Liver (tissue), 9 donors: ENCODE results near the gene RSRC1. TPM values are rescaled to one million over a fixed set of nuclear protein-coding genes. Genes with fewer than 3 reads are reported as not detected.

Experiments
- DNase-seq: peaks from one replicate; pipeline ENCODE4 v3.0.0-alpha.2; 2017; ENCODE audit warnings: low spot score
- H3K27ac ChIP-seq, 2 donors: one replicate each; pipeline ENCODE4 v1.7.0; 2013; ENCODE audit warnings: inconsistent platforms in 2 of 2, low read length in 2 of 2, control low read depth in 1 of 2, low read depth in 1 of 2, mild to moderate bottlenecking in 1 of 2
- H3K27me3 ChIP-seq, 4 donors: one replicate each; pipeline versions ENCODE4 v1.6.1 to v1.7.0; 2013; ENCODE audit warnings: low read length in 3 of 4, inconsistent platforms in 1 of 4, mild to moderate bottlenecking in 1 of 4, moderate library complexity in 1 of 4; ENCODE audit not compliant: control insufficient read depth in 4 of 4, insufficient read depth in 4 of 4
- H3K36me3 ChIP-seq, 4 donors: one replicate each; pipeline versions ENCODE4 v1.6.1 to v1.7.0; 2013; ENCODE audit warnings: low read length in 3 of 4, mild to moderate bottlenecking in 3 of 4, low read depth in 1 of 4, moderate library complexity in 1 of 4; ENCODE audit not compliant: control insufficient read depth in 4 of 4, insufficient read depth in 3 of 4
- H3K4me1 ChIP-seq, 4 donors: one replicate each; pipeline versions ENCODE4 v1.6.1 to v1.7.0; 2013; ENCODE audit warnings: low read length in 3 of 4, mild to moderate bottlenecking in 3 of 4, moderate library complexity in 1 of 4; ENCODE audit not compliant: control insufficient read depth in 4 of 4, insufficient read depth in 4 of 4
- H3K4me3 ChIP-seq, 3 donors: one replicate each; pipeline versions ENCODE4 v1.6.1 to v1.7.0; 2013; ENCODE audit warnings: low read length in 3 of 3, control low read depth in 1 of 3, low read depth in 1 of 3, mild to moderate bottlenecking in 1 of 3
- H3K9ac ChIP-seq, 2 donors: one replicate each; pipeline ENCODE4 v1.7.0; 2013; ENCODE audit warnings: low read length in 2 of 2, mild to moderate bottlenecking in 2 of 2, moderate library complexity in 2 of 2, control low read depth in 1 of 2, low read depth in 1 of 2
- H3K9me3 ChIP-seq, 4 donors: one replicate each; pipeline versions ENCODE4 v1.6.1 to v1.7.0; 2013; ENCODE audit warnings: low read length in 3 of 4; ENCODE audit not compliant: control insufficient read depth in 4 of 4
- EGR1 ChIP-seq, 2 donors: IDR thresholded peaks; 2 replicates each; pipeline ENCODE4 v1.6.1; 2016 to 2018; ENCODE audit warnings: antibody characterized with exemption in 2 of 2, low read depth in 2 of 2
- FOXA1 ChIP-seq: IDR thresholded peaks from 2 replicates; pipeline ENCODE4 v1.6.1; 2016; ENCODE audit warnings: antibody characterized with exemption
- FOXA2 ChIP-seq: IDR thresholded peaks from 2 replicates; pipeline ENCODE4 v1.6.1; 2016; ENCODE audit warnings: antibody characterized with exemption
- GABPA ChIP-seq, 2 donors: IDR thresholded peaks in 1 of 2; conservative IDR thresholded peaks in 1 of 2; 2 replicates each; pipeline ENCODE4 v1.6.1; 2016; ENCODE audit warnings: antibody characterized with exemption in 2 of 2, mild to moderate bottlenecking in 1 of 2, moderate library complexity in 1 of 2
- HNF4A ChIP-seq, 2 donors: conservative IDR thresholded peaks; 2 replicates each; pipeline ENCODE4 v1.6.1; 2016; ENCODE audit warnings: antibody characterized with exemption in 2 of 2, mild to moderate bottlenecking in 2 of 2
- HNF4G ChIP-seq: IDR thresholded peaks from 2 replicates; pipeline ENCODE4 v1.6.1; 2016; ENCODE audit warnings: antibody characterized with exemption
- JUND ChIP-seq, 2 donors: IDR thresholded peaks; 2 replicates each; pipeline ENCODE4 v1.6.1; 2016; ENCODE audit warnings: antibody characterized with exemption in 2 of 2
- NR2F2 ChIP-seq: IDR thresholded peaks from 2 replicates; pipeline ENCODE4 v1.6.1; 2016; ENCODE audit warnings: antibody characterized with exemption
- RAD21 ChIP-seq, 2 donors: IDR thresholded peaks; 2 replicates each; pipeline ENCODE4 v1.6.1; 2016; ENCODE audit warnings: antibody characterized with exemption in 2 of 2, mild to moderate bottlenecking in 2 of 2
- RXRA ChIP-seq, 2 donors: IDR thresholded peaks; 2 replicates each; pipeline ENCODE4 v1.6.1; 2017 to 2018; ENCODE audit warnings: antibody characterized with exemption in 2 of 2, mild to moderate bottlenecking in 1 of 2
- SP1 ChIP-seq: IDR thresholded peaks from 2 replicates; pipeline ENCODE4 v1.6.1; 2018; ENCODE audit warnings: antibody characterized with exemption, mild to moderate bottlenecking
- TAF1 ChIP-seq: conservative IDR thresholded peaks from 2 replicates; pipeline ENCODE4 v1.6.1; 2016; ENCODE audit warnings: antibody characterized with exemption, mild to moderate bottlenecking
- YY1 ChIP-seq: IDR thresholded peaks from 2 replicates; pipeline ENCODE4 v1.6.1; 2016; ENCODE audit warnings: antibody characterized with exemption, mild to moderate bottlenecking
- WGBS: extraction: QIAGEN DNeasy Blood & Tissue Kit; methylation state at CpG from one replicate; pipeline ENCODE4 v1.1.7; 2013; 5-methylcytosine and 5-hydroxymethylcytosine counted together
- polyA plus RNA-seq, 2 donors: library from polyadenylated mRNA; stranded (reverse) in 1 of 2; unstranded in 1 of 2; fragments of 200-250 nt in 1 of 2; fragments of >200 nt in 1 of 2; fragmentation: Nextera tagmentation in 1 of 2; extraction: Ambion mirVana in 1 of 2; gene quantifications; one replicate each; pipeline versions ENCODE4 v1.2.1 to v1.2.3, GENCODE V29; 2013 to 2015
- total RNA-seq, 2 donors: library from RNA; depleted of rRNA; stranded (reverse); fragments of >200 nt; gene quantifications; one replicate each; pipeline ENCODE4 v1.2.3, GENCODE V29; 2014
- TF ChIP-seq, protein P1 (sequence below): IDR thresholded peaks from 2 replicates; pipeline ENCODE4 v1.6.1; 2016; ENCODE audit warnings: antibody characterized with exemption, mild to moderate bottlenecking
- TF ChIP-seq, protein P2 (sequence below): IDR thresholded peaks from 2 replicates; pipeline ENCODE4 v1.6.1; 2016; ENCODE audit warnings: antibody characterized with exemption
- TF ChIP-seq, protein P3 (sequence below): fragments of 150-350 bp; IDR thresholded peaks from 2 replicates; pipeline ENCODE4 v1.5.1; 2017; ENCODE audit warnings: improper control_type of control experiment, low read depth, low read length; ENCODE audit not compliant: missing input control
- TF ChIP-seq, protein P4 (sequence below): IDR thresholded peaks from 2 replicates; pipeline ENCODE4 v1.6.1; 2016; ENCODE audit warnings: antibody characterized with exemption
- donor health status: healthy.
- donor health status: healthy.
- donor health status: healthy.
- donor health status: healthy.
- donor health status: healthy.

The RSRC1 gene
- total and polyA plus RNA-seq, 4 donors: 7.2 to 30.3 (median 20.7) TPM

DNA sequence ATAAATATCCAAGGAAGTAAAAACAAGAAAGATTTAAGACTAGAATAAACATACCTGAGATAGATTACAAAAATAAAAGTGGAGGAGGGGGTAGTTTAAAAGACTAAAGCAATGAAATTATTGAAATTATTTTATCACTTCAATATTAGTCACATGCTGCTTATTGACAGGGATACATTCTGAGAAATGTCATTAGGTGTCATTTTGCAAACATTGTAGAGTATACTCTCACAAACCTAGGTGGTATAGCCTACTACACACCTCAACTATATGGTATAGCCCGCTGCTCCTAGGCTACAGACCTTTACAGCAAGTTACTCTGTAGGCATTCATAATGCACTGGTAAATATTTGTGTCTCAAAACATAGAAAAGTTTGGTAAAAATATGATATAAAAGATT, 384.0 kb downstream of the RSRC1 start:
- H3K4me1 ChIP-seq: no peaks in the 10 kb centered on the region
- DNase-seq: no peak
- TF ChIP-seq TAF1 (no peak), RAD21 (IDR thresholded peaks at IDR 0.05) (no peak), JUND (IDR thresholded peaks at IDR 0.05) (no peak), YY1 (no peak), NR2F2 (no peak), EGR1 (IDR thresholded peaks at IDR 0.05; ENCODE audit: low read depth in 2 of 2) (no peak), GABPA (IDR thresholded peaks at IDR 0.05 in 1 of 2, conservative IDR thresholded peaks at IDR 0.05 in 1 of 2) (no peak), SP1 (no peak), FOXA1 (no peak), FOXA2 (no peak), HNF4G (no peak)
- TF ChIP-seq, protein P1, sequence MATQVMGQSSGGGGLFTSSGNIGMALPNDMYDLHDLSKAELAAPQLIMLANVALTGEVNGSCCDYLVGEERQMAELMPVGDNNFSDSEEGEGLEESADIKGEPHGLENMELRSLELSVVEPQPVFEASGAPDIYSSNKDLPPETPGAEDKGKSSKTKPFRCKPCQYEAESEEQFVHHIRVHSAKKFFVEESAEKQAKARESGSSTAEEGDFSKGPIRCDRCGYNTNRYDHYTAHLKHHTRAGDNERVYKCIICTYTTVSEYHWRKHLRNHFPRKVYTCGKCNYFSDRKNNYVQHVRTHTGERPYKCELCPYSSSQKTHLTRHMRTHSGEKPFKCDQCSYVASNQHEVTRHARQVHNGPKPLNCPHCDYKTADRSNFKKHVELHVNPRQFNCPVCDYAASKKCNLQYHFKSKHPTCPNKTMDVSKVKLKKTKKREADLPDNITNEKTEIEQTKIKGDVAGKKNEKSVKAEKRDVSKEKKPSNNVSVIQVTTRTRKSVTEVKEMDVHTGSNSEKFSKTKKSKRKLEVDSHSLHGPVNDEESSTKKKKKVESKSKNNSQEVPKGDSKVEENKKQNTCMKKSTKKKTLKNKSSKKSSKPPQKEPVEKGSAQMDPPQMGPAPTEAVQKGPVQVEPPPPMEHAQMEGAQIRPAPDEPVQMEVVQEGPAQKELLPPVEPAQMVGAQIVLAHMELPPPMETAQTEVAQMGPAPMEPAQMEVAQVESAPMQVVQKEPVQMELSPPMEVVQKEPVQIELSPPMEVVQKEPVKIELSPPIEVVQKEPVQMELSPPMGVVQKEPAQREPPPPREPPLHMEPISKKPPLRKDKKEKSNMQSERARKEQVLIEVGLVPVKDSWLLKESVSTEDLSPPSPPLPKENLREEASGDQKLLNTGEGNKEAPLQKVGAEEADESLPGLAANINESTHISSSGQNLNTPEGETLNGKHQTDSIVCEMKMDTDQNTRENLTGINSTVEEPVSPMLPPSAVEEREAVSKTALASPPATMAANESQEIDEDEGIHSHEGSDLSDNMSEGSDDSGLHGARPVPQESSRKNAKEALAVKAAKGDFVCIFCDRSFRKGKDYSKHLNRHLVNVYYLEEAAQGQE: no peak
- TF ChIP-seq, protein P2, sequence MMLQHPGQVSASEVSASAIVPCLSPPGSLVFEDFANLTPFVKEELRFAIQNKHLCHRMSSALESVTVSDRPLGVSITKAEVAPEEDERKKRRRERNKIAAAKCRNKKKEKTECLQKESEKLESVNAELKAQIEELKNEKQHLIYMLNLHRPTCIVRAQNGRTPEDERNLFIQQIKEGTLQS: no peak
- TF ChIP-seq, protein P3, sequence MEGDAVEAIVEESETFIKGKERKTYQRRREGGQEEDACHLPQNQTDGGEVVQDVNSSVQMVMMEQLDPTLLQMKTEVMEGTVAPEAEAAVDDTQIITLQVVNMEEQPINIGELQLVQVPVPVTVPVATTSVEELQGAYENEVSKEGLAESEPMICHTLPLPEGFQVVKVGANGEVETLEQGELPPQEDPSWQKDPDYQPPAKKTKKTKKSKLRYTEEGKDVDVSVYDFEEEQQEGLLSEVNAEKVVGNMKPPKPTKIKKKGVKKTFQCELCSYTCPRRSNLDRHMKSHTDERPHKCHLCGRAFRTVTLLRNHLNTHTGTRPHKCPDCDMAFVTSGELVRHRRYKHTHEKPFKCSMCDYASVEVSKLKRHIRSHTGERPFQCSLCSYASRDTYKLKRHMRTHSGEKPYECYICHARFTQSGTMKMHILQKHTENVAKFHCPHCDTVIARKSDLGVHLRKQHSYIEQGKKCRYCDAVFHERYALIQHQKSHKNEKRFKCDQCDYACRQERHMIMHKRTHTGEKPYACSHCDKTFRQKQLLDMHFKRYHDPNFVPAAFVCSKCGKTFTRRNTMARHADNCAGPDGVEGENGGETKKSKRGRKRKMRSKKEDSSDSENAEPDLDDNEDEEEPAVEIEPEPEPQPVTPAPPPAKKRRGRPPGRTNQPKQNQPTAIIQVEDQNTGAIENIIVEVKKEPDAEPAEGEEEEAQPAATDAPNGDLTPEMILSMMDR: no peak
- TF ChIP-seq, protein P4, sequence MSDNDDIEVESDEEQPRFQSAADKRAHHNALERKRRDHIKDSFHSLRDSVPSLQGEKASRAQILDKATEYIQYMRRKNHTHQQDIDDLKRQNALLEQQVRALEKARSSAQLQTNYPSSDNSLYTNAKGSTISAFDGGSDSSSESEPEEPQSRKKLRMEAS: no peak
- no peaks in the 10 kb centered on the region for H3K27me3 ChIP-seq
- no peak overlapping the region for H3K4me3 ChIP-seq
- no peak overlapping the region for H3K27ac ChIP-seq
- no peaks in the 10 kb centered on the region for H3K36me3 ChIP-seq
- 100% methylated on average over 1 of the region's 1 CpG for WGBS
- no peaks in the 10 kb centered on the region for H3K9me3 ChIP-seq
- H3K9ac ChIP-seq: no peak overlapping the region

DNA sequence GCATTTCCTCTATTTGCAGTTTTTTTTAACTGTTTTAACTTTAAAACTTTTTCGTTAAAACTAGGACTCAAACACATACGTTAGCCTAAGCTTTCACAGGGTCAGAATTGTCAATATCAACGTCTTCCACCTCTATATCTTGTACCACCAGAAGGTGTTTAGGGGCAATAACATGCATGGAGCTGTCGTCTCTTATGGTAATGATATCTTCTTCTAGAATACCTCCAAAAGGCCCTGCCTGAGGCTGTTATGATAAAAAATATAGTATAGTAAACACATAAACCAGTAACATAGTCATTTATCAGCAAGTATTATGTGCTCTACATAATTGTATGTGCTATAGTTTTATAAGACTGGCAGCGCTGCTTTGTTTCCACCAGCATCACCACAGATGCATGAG, 384.8 kb downstream of the RSRC1 start:
- 95% methylated on average over 5 of the region's 5 CpGs for WGBS
- no peaks in the 10 kb centered on the region for H3K36me3 ChIP-seq
- no peak for TF ChIP-seq SP1
- no peak for TF ChIP-seq GABPA (IDR thresholded peaks at IDR 0.05 in 1 of 2, conservative IDR thresholded peaks at IDR 0.05 in 1 of 2)
- TF ChIP-seq EGR1 (IDR thresholded peaks at IDR 0.05; ENCODE audit: low read depth in 2 of 2): no peak
- no peak for TF ChIP-seq HNF4G
- TF ChIP-seq FOXA1: no peak
- TF ChIP-seq, protein P4: no peak
- TF ChIP-seq NR2F2: no peak
- TF ChIP-seq, protein P1: no peak
- TF ChIP-seq, protein P3: no peak
- TF ChIP-seq JUND (IDR thresholded peaks at IDR 0.05): no peak
- TF ChIP-seq RXRA (IDR thresholded peaks at IDR 0.05): no peak
- TF ChIP-seq FOXA2: no peak
- TF ChIP-seq, protein P2: no peak
- no peak for TF ChIP-seq HNF4A (conservative IDR thresholded peaks at IDR 0.05)

More for the DNA sequence above, 384.8 kb downstream of the RSRC1 start:
- Histone ChIP-seq H3K9ac (no peak overlapping the region), H3K9me3 (no peaks in the 10 kb centered on the region), H3K4me3 (no peak overlapping the region), H3K27me3 (no peaks in the 10 kb centered on the region), H3K4me1 (no peaks in the 10 kb centered on the region), H3K27ac (no peak overlapping the region)
- no peak for DNase-seq
